ENCODE data around the gene ASIC2. TPM values are rescaled to one million over a fixed set of nuclear protein-coding genes. Genes with fewer than 3 reads are reported as not detected.

Gene ASIC2
- total RNA-seq, 1 donor from 2014 or later = 0.23 TPM

- no peak overlapping the region for H3K4me3 ChIP-seq (ENCODE audit: low read depth, low read length)
- DNase-seq (ENCODE audit: low read depth) = no peak
- no peak for TF ChIP-seq CTCF (conservative IDR thresholded peaks at IDR 0.05; ENCODE audit: low read depth, low read length)
Measured at GRCh38 chr17:33302394-33302793, 9.3 kb upstream of the ASIC2 start.

DNA sequence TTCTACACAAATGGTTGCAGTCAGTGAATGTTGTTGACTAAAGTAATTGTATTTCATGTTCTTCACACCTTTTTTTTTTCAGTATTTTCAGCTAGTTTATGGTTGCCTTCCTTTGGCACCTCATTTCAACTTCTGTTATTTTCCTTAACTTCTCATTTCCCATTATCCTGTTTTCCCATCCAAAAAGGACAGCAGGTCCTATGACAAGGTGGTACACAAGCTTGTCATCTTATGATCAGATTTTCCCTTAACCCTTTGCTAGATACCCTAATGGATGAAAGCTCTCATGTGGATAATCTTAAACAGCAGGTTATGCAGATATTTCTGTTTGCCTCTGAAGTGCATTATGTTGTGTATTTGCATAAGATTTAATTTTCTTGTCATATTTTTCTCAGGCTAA is 7.1 kb upstream of the ASIC2 start:
- TF ChIP-seq CTCF (conservative IDR thresholded peaks at IDR 0.05; ENCODE audit: low read depth, low read length) = no peak

DNA sequence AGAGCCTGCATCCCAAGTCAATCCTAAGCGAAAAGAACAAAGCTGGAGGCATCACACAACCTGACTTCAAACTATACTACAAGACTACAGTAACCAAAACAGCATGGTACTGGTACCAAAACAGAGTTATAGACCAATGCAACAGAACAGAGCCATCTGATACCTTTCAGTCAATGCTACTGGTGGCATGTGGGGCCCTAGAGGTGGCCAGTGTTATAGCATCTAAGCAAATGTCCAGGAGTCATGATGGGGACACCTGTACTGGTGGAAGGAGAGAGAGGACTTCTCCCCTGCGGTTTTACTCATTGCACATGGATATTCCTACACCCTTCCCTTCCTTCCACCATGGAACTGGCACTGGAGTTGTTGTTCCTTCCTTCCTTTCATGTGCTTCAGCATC is 6.0 kb upstream of the ASIC2 start:
- H3K4me3 ChIP-seq (ENCODE audit: low read depth, low read length) = no peak overlapping the region
- TF ChIP-seq CTCF (conservative IDR thresholded peaks at IDR 0.05; ENCODE audit: low read depth, low read length) = no peak
- DNase-seq (ENCODE audit: low read depth) = no peak

More for the DNA sequence above, 7.1 kb upstream of the ASIC2 start:
- H3K4me3 ChIP-seq (ENCODE audit: low read depth, low read length) = no peak overlapping the region
- no peak for DNase-seq (ENCODE audit: low read depth)

GRCh38 chr17:33297643-33298042 is 4.5 kb upstream of the ASIC2 start:
- DNase-seq (ENCODE audit: low read depth) = no peak
- H3K4me3 ChIP-seq (ENCODE audit: low read depth, low read length) = no peak overlapping the region
- TF ChIP-seq CTCF (conservative IDR thresholded peaks at IDR 0.05; ENCODE audit: low read depth, low read length) = no peak

- no peak for DNase-seq (ENCODE audit: low read depth)
- no peak overlapping the region for H3K4me3 ChIP-seq (ENCODE audit: low read depth, low read length)
- no peak for TF ChIP-seq CTCF (conservative IDR thresholded peaks at IDR 0.05; ENCODE audit: low read depth, low read length)
Measured at GRCh38 chr17:33294994-33295393, 1.9 kb upstream of the ASIC2 start.

GRCh38 chr17:33292201-33292980 is 704 bp downstream of the ASIC2 start:
- no peak for DNase-seq (ENCODE audit: low read depth)
- H3K4me3 ChIP-seq (ENCODE audit: low read depth, low read length) = peak overlapping the region; percentile 79
- peak; percentile 43 for TF ChIP-seq CTCF (conservative IDR thresholded peaks at IDR 0.05; ENCODE audit: low read depth, low read length)
